OCI-LY7 (cell line): ENCODE results near the gene AGBL4.

Experiments
- EZH2phosphoT487 ChIP-seq: fragments of 200-600 bp; sonication (generic); IDR thresholded peaks from 2 replicates; pipeline ENCODE4 v1.6.1; 2018; ENCODE audit warnings: low read depth, borderline replicate concordance, mild to moderate bottlenecking, mixed run types, antibody characterized with exemption, low read length, moderate library complexity, mixed read lengths
- TF ChIP-seq, protein P1 (sequence below): fragments of 200-600 bp; sonication (generic); conservative IDR thresholded peaks from 2 replicates; pipeline ENCODE4 v1.5.1; 2014; ENCODE audit warnings: mild to moderate bottlenecking, antibody characterized with exemption, low read length, moderate library complexity, mixed read lengths

DNA sequence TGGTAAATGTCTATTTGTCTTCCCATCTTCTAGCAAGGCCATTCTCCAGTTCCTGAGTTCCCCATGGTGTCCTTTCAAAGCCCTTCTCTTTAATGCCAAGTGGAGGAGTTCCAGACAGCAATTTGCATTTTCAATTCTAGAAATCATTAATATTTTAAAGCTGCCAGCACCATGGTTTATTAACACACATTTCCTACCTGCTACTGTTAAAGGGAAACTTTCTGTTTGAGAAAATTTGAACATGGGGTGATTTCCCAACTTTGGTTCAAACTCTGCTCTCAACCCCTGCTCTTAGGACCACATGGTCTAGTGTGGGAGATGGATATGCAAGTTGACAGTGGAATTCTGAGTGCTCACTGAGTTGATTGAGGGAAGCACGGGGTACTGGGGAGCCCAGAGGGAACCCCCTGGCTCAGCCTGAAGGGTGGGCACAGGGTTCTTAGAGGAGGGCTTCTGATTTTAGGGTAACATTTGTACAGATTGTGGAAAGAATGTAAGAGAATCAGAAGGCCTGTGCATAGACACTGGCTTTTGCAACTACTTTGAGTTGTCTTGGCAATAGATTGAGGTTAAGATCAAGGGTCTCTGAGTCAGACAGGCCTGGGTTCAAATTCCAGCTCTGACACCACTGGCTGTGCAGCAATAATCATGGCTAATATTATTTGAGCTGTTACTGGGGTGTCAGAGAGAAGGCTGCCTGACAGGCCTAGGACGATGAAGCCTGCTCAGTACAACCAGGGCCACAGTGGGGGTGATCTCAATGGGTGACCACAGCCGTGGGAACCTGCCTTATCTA, 1344.8 kb downstream of the AGBL4 start:
- TF ChIP-seq, protein P1, sequence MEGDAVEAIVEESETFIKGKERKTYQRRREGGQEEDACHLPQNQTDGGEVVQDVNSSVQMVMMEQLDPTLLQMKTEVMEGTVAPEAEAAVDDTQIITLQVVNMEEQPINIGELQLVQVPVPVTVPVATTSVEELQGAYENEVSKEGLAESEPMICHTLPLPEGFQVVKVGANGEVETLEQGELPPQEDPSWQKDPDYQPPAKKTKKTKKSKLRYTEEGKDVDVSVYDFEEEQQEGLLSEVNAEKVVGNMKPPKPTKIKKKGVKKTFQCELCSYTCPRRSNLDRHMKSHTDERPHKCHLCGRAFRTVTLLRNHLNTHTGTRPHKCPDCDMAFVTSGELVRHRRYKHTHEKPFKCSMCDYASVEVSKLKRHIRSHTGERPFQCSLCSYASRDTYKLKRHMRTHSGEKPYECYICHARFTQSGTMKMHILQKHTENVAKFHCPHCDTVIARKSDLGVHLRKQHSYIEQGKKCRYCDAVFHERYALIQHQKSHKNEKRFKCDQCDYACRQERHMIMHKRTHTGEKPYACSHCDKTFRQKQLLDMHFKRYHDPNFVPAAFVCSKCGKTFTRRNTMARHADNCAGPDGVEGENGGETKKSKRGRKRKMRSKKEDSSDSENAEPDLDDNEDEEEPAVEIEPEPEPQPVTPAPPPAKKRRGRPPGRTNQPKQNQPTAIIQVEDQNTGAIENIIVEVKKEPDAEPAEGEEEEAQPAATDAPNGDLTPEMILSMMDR: no peak
- TF ChIP-seq EZH2phosphoT487: no peak
